Fibroblast of villous mesenchyme (primary cell): ENCODE measurements around the gene SNORC. TPM values are rescaled to one million over a fixed set of nuclear protein-coding genes. Genes with fewer than 3 reads are reported as not detected.

ENCODE experiments used
- DNase-seq: peaks from one replicate; pipeline ENCODE4 v3.0.0-alpha.2; 2010; ENCODE audit warnings: low read depth
- H3K4me3 ChIP-seq: 2 replicates; pipeline ENCODE4 v1.5.1; 2011; ENCODE audit warnings: low read depth, mild to moderate bottlenecking, low read length
- CTCF ChIP-seq: IDR thresholded peaks from 2 replicates; pipeline ENCODE4 v1.5.1; 2012; ENCODE audit warnings: low read depth, mild to moderate bottlenecking, low read length; ENCODE audit not compliant: insufficient read depth
- total RNA-seq: library from RNA; depleted of rRNA; stranded (reverse); fragments of >200 nt; gene quantifications from 2 replicates; pipeline ENCODE4 v1.2.3, GENCODE V29; 2012

SNORC gene
- total RNA-seq, 1 donor, result 0.86 TPM

GRCh38 chr2:232896720-232897597 is 26.9 kb downstream of the SNORC start:
- no peak for DNase-seq
- TF ChIP-seq CTCF, result no peak
- H3K4me3 ChIP-seq, result no peak overlapping the region

- H3K4me3 ChIP-seq, result no peak overlapping the region
Observed at GRCh38 chr2:232897598-232898408, 27.7 kb downstream of the SNORC start.

GRCh38 chr2:232898592-232899543 is 28.8 kb downstream of the SNORC start:
- DNase-seq, result peak; percentile 84
- TF ChIP-seq CTCF, result no peak
- H3K4me3 ChIP-seq, result no peak overlapping the region

More at GRCh38 chr2:232897598-232898408, 27.7 kb downstream of the SNORC start:
- TF ChIP-seq CTCF, result no peak
- DNase-seq, result no peak

GRCh38 chr2:232900811-232901735 is 31.0 kb downstream of the SNORC start:
- no peak overlapping the region for H3K4me3 ChIP-seq
- TF ChIP-seq CTCF, result no peak
- DNase-seq, result no peak

GRCh38 chr2:232901736-232902578 is 31.9 kb downstream of the SNORC start:
- H3K4me3 ChIP-seq, result no peak overlapping the region
- peak; percentile 87 for DNase-seq
- no peak for TF ChIP-seq CTCF
